HG03521 (cell line): ENCODE results near the gene GPR55.

ENCODE experiments used
- ATAC-seq: cut with Tn5 transposase; IDR thresholded peaks from one replicate; pipeline ENCODE4 v1.9.1; 2021; ENCODE audit warnings: mild to moderate bottlenecking, moderate library complexity; ENCODE audit not compliant: unreplicated experiment

GPR55 gene

DNA sequence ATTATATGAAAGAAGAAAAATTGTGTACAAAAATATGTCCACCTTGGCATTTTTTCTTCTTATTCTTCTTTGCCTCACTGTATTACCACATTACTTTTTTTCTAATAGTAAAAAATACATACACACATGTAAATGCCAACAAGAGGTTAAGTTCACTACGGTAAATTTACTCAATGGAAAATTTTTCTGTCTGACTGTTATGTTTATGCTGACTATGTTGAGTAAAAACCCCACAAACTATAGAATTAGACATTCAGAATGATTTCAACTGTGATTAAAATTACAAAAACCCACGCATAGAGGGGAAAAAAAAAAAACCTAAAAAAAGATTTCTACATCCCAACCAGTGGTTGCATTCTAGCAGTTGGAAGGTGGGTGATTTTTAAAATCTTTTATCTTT lies 5.4 kb downstream of the GPR55 start:
- no peak for ATAC-seq

- ATAC-seq: no peak
These were observed 5.8 kb downstream of the GPR55 start for GRCh38 chr2:230919240-230919639.

DNA sequence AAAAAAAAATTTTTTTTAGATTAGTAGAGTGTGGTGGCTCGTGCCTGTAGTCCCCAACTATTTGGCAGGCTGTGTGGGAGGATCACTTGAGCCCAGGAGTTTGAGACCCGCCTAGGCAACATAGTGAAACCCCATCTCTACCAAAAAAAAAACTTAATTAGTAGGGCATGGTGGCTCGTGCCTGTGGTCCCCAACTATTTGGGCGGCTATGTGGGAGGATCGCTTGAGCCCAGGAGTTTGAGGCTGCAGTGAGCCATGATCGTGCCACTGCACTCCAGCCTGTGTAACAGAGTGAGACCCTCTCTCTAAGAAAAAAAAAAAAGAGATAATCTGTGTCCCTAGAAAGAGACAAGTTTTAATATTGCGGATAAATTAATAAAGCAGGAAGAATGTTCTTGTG lies 8.8 kb downstream of the GPR55 start:
- ATAC-seq: no peak

GRCh38 chr2:230915319-230915718 lies 9.7 kb downstream of the GPR55 start:
- no peak for ATAC-seq

GRCh38 chr2:230914886-230915285 lies 10.2 kb downstream of the GPR55 start:
- no peak for ATAC-seq

DNA sequence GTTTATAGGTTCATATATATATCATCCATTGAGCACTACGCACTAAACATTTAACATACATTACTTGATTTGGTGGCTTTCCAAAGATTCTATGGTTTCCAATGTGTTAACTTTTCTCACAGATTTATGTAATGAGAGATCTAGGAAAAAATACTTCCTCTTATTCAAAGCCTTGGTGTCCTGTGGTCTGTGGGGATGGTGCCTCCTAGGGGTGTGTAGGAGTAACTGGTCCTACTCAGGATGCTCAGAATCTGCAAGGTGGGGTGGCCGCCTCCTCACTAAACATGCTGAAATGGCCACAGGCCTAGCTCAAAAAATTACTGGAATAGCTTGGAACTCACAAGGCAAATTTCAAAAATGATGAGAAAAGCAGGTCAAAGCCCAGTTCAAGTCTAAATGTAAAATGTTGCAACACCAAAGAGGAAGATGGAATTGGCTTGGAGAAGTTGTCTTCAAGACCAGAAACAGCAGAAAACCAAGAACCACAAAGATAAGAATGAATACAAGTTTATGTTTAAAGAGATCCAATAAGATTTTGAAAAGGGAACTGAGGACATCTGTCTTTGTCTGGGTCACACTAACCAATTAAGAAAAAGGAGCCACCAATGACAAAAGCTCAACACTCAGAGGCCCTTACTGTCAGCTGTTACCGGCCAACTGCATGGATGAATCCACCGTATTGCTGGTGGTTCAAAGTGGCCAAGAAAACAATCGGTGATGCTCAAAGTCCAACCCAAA lies 11.5 kb downstream of the GPR55 start:
- ATAC-seq: no peak

DNA sequence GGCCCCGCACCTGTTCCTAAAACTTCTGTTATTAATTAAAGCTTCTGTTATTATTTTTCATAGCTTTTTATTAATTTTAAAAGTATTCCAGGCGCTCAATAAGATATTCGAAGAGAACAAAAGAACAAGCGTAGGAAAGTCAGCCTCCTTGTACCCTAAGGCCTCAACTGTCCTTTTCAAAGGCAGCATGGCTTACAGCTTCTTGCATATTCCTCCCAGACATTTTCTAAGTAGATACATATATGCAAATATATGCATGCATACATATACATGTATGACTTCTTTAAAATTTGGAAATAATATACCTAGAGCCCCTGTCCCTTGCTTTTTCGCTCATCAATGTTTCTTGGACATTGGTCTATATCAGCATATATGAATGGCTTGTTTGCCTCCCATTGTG lies 12.3 kb downstream of the GPR55 start:
- ATAC-seq: no peak

DNA sequence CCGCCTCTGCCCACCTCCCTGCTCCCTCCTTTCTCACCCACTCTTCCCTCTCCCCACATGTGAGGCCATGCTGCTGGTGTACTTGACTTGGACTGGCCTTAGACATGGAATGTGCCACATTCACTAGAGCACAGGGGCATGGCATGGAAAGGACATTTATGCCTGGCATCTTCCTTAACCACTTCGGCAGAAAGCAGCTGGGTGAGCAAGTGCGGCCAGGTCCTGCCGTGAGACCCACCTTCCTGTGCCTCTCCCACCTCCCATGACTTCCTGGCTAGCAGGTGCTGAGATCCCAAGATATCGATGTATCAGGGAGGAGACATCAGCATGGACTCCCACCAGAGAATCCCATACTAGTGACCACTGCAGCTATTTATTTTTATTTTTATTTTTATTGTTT lies 13.0 kb downstream of the GPR55 start:
- no peak for ATAC-seq

- no peak for ATAC-seq
These were observed 14.4 kb downstream of the GPR55 start for GRCh38 chr2:230910546-230911177.

- ATAC-seq: no peak
These were observed 15.0 kb downstream of the GPR55 start for GRCh38 chr2:230909841-230910545.

DNA sequence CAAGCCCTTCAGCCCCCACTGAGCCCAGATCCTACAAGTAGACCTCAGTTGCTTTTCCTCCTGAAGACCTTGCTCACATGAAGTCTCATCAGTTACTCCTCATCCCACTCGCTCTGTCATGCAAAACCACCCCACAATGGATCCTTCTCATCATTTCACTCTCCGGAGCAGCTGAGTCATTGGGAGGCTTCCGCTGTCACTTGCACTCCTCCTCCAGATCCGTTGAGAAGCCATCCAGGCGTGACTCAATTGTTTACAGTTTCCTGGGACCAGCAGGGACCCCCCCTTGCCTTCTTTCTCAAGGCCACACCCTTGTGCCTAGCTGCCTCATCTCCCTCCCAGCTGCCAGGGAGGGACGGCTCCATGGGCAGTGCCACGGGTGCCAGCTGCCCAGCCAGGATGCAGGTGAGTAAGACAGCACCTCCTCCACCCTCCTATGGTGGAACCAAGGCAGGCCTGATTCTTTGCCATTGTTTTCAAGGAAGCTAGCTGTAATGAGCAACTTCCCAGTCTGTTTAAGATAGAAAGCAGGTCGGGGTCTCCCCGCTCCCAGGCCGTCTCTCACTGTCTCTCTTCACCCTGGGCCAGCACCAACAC lies 16.3 kb downstream of the GPR55 start:
- ATAC-seq: no peak

- ATAC-seq: no peak
These were observed 16.9 kb downstream of the GPR55 start for GRCh38 chr2:230908092-230908594.

DNA sequence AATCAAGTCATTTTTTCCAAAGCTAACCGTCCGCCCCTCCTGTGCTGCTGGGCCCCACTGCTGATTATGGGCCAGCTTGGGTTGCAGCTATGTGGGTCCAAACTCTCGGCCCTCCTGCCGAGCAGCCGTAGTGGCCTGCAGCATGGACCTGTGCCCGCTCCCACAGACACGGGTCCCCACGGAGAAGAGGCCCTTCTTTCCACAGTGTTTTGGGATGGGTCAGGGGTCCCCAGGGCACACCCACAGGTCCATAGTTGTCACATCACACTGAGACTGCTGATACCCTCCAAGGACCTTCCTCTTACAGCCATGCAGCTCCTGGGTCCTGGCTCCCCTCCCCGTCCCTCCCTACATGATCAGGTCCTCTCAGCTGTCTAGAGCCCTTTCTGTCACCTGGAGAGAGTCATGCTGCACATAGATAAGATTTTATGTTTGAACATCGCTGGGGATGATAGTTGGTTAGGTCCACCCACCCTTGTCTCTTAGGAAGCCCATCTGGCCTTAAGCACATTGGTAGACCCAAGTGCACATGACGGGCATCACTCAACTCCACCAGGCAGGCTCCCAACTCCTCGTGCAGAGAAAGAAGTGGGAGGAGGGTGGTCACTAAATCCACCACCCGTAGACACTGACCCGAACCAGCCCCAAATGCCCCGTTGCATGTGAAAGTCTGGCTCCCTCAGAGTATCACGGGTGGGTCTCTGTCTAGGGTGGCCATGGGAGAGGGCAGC lies 17.5 kb downstream of the GPR55 start:
- ATAC-seq: no peak

DNA sequence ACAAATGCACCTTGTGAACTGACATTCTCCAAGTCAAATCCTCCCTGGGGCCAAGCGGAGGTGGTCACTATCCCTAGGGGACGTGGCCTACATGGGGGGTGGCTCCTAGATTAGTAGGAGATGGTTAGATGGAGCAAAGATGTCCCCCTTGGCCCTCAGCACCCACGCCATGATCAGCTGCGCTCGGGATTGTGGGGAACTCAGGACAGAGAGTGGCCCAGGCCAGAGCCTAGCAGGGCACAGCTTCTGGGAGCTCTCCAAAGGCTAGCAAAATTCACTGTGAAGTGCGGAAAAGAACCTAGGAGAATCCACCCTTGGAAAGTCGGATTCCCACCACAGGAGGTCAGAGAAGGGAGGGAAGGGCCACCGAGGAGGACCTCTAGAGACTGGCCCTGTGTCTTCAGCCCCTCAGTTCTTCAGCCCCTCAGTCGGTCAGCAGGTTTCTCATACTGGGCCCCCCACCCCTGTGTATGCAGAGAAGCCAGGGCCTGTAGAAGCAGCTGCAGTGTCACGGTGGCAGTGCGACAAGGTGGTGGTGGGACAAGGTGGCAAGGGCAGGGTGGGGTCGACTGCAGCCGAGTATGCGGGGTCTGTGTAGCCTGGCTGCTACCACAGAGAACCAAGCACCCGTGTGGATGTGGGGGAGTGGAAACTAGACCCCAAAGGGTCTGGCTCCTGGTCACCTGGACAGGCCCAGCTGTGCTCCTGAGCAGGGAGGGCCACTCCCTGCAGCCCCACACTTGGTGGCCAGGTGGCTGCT lies 18.4 kb downstream of the GPR55 start:
- ATAC-seq: no peak

DNA sequence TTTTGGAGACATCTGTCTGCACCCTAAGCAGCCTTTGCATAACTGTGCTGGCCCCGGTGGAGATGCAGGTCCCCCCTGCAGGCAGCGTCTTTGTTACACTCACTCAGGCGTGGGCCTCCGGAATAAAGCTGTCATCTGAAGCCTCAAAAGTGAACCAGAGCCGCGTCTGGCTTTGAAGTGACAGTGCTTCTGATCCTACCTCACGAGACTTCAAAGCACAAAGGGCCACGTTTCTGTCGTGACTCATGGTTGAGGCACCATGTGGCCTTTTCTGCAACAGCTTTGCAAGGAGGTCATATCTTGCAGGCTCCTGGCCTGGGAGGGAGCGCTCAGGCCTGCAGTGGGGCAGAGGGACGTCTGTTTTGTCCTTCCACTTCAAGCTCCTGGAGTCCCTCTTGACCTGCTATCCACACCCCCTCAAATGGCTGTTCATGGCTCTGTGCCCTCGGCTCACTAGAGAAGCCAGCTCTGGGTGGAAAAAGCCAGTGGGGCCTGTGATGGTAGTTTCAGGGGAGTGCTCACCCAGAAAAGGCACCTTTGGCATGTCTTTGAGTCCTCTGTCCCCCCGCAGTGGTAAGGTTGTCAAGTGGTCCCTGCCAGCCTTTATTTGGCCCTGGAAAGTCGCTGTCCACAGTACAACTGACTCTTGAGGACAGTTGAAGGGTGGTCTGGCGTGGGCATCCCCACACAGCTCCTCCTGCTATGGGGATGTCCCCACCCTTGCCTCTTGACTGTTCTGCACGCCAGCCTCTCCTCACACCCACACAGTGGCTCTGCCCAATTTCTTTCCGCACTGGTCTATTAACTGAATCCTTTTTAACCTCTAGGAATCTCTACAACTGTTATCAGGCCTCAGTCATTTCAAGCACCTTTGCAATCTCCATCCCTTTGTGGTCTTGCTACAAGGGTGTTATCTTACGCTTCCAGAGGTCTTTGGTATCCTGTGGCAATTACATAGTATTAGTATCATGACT lies 19.3 kb downstream of the GPR55 start:
- ATAC-seq: no peak

DNA sequence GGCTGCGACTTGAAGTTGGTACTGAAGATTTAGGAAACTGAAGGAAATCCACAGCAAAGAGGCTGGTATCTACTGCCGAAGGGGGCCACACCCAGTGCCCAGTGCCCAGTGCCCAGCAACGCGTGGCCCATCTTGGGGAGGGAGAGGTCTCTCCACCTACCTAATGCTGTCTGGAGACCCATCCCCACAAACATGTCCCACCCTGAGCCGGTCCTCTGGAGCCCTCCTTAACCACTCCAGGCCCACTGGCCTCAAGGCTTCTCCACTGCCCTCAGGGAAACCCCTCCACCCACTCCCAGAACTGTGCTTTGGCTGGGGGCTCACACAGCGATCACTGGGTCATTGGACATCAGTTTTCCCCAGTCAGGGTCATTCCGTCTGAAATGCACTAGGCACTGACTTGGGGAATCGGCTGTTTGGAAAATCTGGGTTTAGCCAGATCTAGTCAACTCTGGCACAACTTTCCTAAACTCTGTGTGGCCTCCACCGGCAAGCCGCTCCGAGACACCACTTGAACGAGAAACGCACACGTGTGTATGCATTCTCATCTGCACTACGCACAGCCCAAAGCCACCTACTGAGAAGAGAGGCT lies 20.1 kb downstream of the GPR55 start:
- ATAC-seq: no peak

GRCh38 chr2:230903231-230904150 lies 21.6 kb downstream of the GPR55 start:
- ATAC-seq: no peak
